ENCODE data around the gene RIPK3.

The RIPK3 gene

GRCh38 chr14:24340606-24341005 is 815 bp upstream of the RIPK3 start:
- no peak overlapping the region for H3K27ac ChIP-seq (ENCODE audit: low read length)
- no peaks in the 10 kb centered on the region; the same call in 1 of the 2 replicates for H3K4me1 ChIP-seq (ENCODE audit: insufficient read depth, low read length)
- no peaks in the 10 kb centered on the region for H3K9me3 ChIP-seq (ENCODE audit: insufficient read depth, low read depth, low read length)
- H3K27me3 ChIP-seq (ENCODE audit: insufficient read depth, low read length), result peaks cover 93% of the 10 kb centered on the region
- H3K4me3 ChIP-seq (ENCODE audit: low read length), result no peak overlapping the region
- no peaks in the 10 kb centered on the region for H3K36me3 ChIP-seq (ENCODE audit: insufficient read depth, low read depth, low read length)
- H3K9ac ChIP-seq (ENCODE audit: low read depth, low read length), result no peak overlapping the region

- peaks cover 4% of the 10 kb centered on the region; the same call in 1 of the 2 replicates for H3K9me3 ChIP-seq (ENCODE audit: insufficient read depth, low read depth, low read length)
- H3K27ac ChIP-seq (ENCODE audit: low read length), result no peak overlapping the region
- H3K4me1 ChIP-seq (ENCODE audit: insufficient read depth, low read length), result no peaks in the 10 kb centered on the region; the same call in 1 of the 2 replicates
- H3K4me3 ChIP-seq (ENCODE audit: low read length), result peak overlapping the region; percentile 72
- H3K9ac ChIP-seq (ENCODE audit: low read depth, low read length), result no peak overlapping the region
- H3K27me3 ChIP-seq (ENCODE audit: insufficient read depth, low read length), result peaks cover 98% of the 10 kb centered on the region
- no peaks in the 10 kb centered on the region for H3K36me3 ChIP-seq (ENCODE audit: insufficient read depth, low read depth, low read length)
Measured at GRCh38 chr14:24338843-24339242, 948 bp downstream of the RIPK3 start.

GRCh38 chr14:24337824-24338175 is 2.0 kb downstream of the RIPK3 start:
- Histone ChIP-seq H3K4me3 (ENCODE audit: low read length) (no peak overlapping the region), H3K9me3 (ENCODE audit: insufficient read depth, low read depth, low read length) (peaks cover 4% of the 10 kb centered on the region; the same call in 1 of the 2 replicates), H3K27ac (ENCODE audit: low read length) (no peak overlapping the region), H3K27me3 (ENCODE audit: insufficient read depth, low read length) (peaks cover 98% of the 10 kb centered on the region), H3K4me1 (ENCODE audit: insufficient read depth, low read length) (no peaks in the 10 kb centered on the region; the same call in 1 of the 2 replicates), H3K36me3 (ENCODE audit: insufficient read depth, low read depth, low read length) (no peaks in the 10 kb centered on the region), H3K9ac (ENCODE audit: low read depth, low read length) (no peak overlapping the region)

- H3K4me3 ChIP-seq (ENCODE audit: low read length), result no peak overlapping the region
- H3K4me1 ChIP-seq (ENCODE audit: insufficient read depth, low read length), result no peaks in the 10 kb centered on the region; the same call in 1 of the 2 replicates
- H3K27ac ChIP-seq (ENCODE audit: low read length), result no peak overlapping the region
- H3K9ac ChIP-seq (ENCODE audit: low read depth, low read length), result no peak overlapping the region
- H3K9me3 ChIP-seq (ENCODE audit: insufficient read depth, low read depth, low read length), result peaks cover 4% of the 10 kb centered on the region; the same call in 1 of the 2 replicates
- no peaks in the 10 kb centered on the region for H3K36me3 ChIP-seq (ENCODE audit: insufficient read depth, low read depth, low read length)
- peaks cover 98% of the 10 kb centered on the region for H3K27me3 ChIP-seq (ENCODE audit: insufficient read depth, low read length)
Measured at GRCh38 chr14:24337144-24337823, 2.5 kb downstream of the RIPK3 start.

- H3K9ac ChIP-seq (ENCODE audit: low read depth, low read length), result no peak overlapping the region
- H3K27ac ChIP-seq (ENCODE audit: low read length), result no peak overlapping the region
- H3K27me3 ChIP-seq (ENCODE audit: insufficient read depth, low read length), result peaks cover 100% of the 10 kb centered on the region
- peak overlapping the region; percentile 79; the same call in 1 of the 2 replicates for H3K4me3 ChIP-seq (ENCODE audit: low read length)
- no peaks in the 10 kb centered on the region; the same call in 1 of the 2 replicates for H3K4me1 ChIP-seq (ENCODE audit: insufficient read depth, low read length)
- no peaks in the 10 kb centered on the region for H3K36me3 ChIP-seq (ENCODE audit: insufficient read depth, low read depth, low read length)
- peaks cover 4% of the 10 kb centered on the region; the same call in 1 of the 2 replicates for H3K9me3 ChIP-seq (ENCODE audit: insufficient read depth, low read depth, low read length)
Measured at GRCh38 chr14:24335461-24336171, 4.2 kb downstream of the RIPK3 start.

- Histone ChIP-seq H3K27me3 (ENCODE audit: insufficient read depth, low read length) (peaks cover 100% of the 10 kb centered on the region), H3K9ac (ENCODE audit: low read depth, low read length) (no peak within 1 kb of the TSS), H3K4me1 (ENCODE audit: insufficient read depth, low read length) (no peaks in the 10 kb centered on the region; the same call in 1 of the 2 replicates), H3K9me3 (ENCODE audit: insufficient read depth, low read depth, low read length) (peaks cover 4% of the 10 kb centered on the region; the same call in 1 of the 2 replicates), H3K27ac (ENCODE audit: low read length) (no peak within 1 kb of the TSS), H3K36me3 (ENCODE audit: insufficient read depth, low read depth, low read length) (no peaks in the 10 kb centered on the region), H3K4me3 (ENCODE audit: low read length) (peak within 1 kb of the TSS; percentile 79)
Measured at GRCh38 chr14:24334431-24335291, 5.1 kb downstream of the RIPK3 start, which contains the start of gene ADCY4. ADCY4 (minus strand) TSS chr14:24335071; CDS start chr14:24334652, 419 bp downstream.

GRCh38 chr14:24332268-24332993 is 7.4 kb downstream of the RIPK3 start:
- Histone ChIP-seq H3K36me3 (ENCODE audit: insufficient read depth, low read depth, low read length) (no peaks in the 10 kb centered on the region), H3K4me3 (ENCODE audit: low read length) (peak overlapping the region; percentile 62), H3K27ac (ENCODE audit: low read length) (no peak overlapping the region), H3K9ac (ENCODE audit: low read depth, low read length) (no peak overlapping the region), H3K9me3 (ENCODE audit: insufficient read depth, low read depth, low read length) (peaks cover 4% of the 10 kb centered on the region; the same call in 1 of the 2 replicates), H3K4me1 (ENCODE audit: insufficient read depth, low read length) (no peaks in the 10 kb centered on the region; the same call in 1 of the 2 replicates), H3K27me3 (ENCODE audit: insufficient read depth, low read length) (peaks cover 90% of the 10 kb centered on the region)

GRCh38 chr14:24331731-24332267 is 8.0 kb downstream of the RIPK3 start:
- H3K4me1 ChIP-seq (ENCODE audit: insufficient read depth, low read length), result no peaks in the 10 kb centered on the region; the same call in 1 of the 2 replicates
- H3K36me3 ChIP-seq (ENCODE audit: insufficient read depth, low read depth, low read length), result no peaks in the 10 kb centered on the region
- H3K9ac ChIP-seq (ENCODE audit: low read depth, low read length), result no peak overlapping the region
- peaks cover 4% of the 10 kb centered on the region; the same call in 1 of the 2 replicates for H3K9me3 ChIP-seq (ENCODE audit: insufficient read depth, low read depth, low read length)
- peaks cover 84% of the 10 kb centered on the region for H3K27me3 ChIP-seq (ENCODE audit: insufficient read depth, low read length)
- H3K27ac ChIP-seq (ENCODE audit: low read length), result no peak overlapping the region
- H3K4me3 ChIP-seq (ENCODE audit: low read length), result peak overlapping the region; percentile 62; the same call in 1 of the 2 replicates

GRCh38 chr14:24330973-24331674 is 8.7 kb downstream of the RIPK3 start:
- Histone ChIP-seq H3K9ac (ENCODE audit: low read depth, low read length) (no peak overlapping the region), H3K9me3 (ENCODE audit: insufficient read depth, low read depth, low read length) (peaks cover 4% of the 10 kb centered on the region; the same call in 1 of the 2 replicates), H3K27ac (ENCODE audit: low read length) (no peak overlapping the region), H3K4me3 (ENCODE audit: low read length) (no peak overlapping the region), H3K36me3 (ENCODE audit: insufficient read depth, low read depth, low read length) (no peaks in the 10 kb centered on the region), H3K4me1 (ENCODE audit: insufficient read depth, low read length) (no peaks in the 10 kb centered on the region; the same call in 1 of the 2 replicates), H3K27me3 (ENCODE audit: insufficient read depth, low read length) (peaks cover 80% of the 10 kb centered on the region)

- no peak overlapping the region for H3K27ac ChIP-seq (ENCODE audit: low read length)
- no peaks in the 10 kb centered on the region; the same call in 1 of the 2 replicates for H3K4me1 ChIP-seq (ENCODE audit: insufficient read depth, low read length)
- no peak overlapping the region for H3K4me3 ChIP-seq (ENCODE audit: low read length)
- peaks cover 78% of the 10 kb centered on the region for H3K27me3 ChIP-seq (ENCODE audit: insufficient read depth, low read length)
- peaks cover 4% of the 10 kb centered on the region; the same call in 1 of the 2 replicates for H3K9me3 ChIP-seq (ENCODE audit: insufficient read depth, low read depth, low read length)
- H3K36me3 ChIP-seq (ENCODE audit: insufficient read depth, low read depth, low read length), result no peaks in the 10 kb centered on the region
- no peak overlapping the region for H3K9ac ChIP-seq (ENCODE audit: low read depth, low read length)
Measured at GRCh38 chr14:24329736-24330135, 10.1 kb downstream of the RIPK3 start.
